Aorta (tissue), 5 donors: ENCODE data around the gene MPND. TPM values are rescaled to one million over a fixed set of nuclear protein-coding genes. Genes with fewer than 3 reads are reported as not detected.

ENCODE experiments used
- ATAC-seq: fragments of 200-7000 bp; cut with Tn5 transposase; one replicate; pipeline ENCODE4 v1.9.1; 2022; ENCODE audit warnings: moderate library complexity; ENCODE audit not compliant: low FRiP score
- DNase-seq, 2 donors: peaks; one replicate each; pipeline ENCODE4 v3.0.0-alpha.2; 2020
- H3K27ac ChIP-seq, 2 donors: one replicate each; pipeline ENCODE4 v1.5.1; 2013; ENCODE audit warnings: low read length in 2 of 2, mild to moderate bottlenecking in 2 of 2, moderate library complexity in 2 of 2, control low read depth in 1 of 2, inconsistent platforms in 1 of 2, low read depth in 1 of 2
- H3K27me3 ChIP-seq, 2 donors: one replicate each; pipeline ENCODE4 v1.6.1; 2013; ENCODE audit warnings: control low read depth in 1 of 2, low read length in 1 of 2, mild to moderate bottlenecking in 1 of 2, moderate library complexity in 1 of 2; ENCODE audit not compliant: insufficient read depth in 2 of 2, control insufficient read depth in 1 of 2
- H3K36me3 ChIP-seq, 2 donors: one replicate each; pipeline ENCODE4 v1.6.1; 2013; ENCODE audit warnings: control low read depth in 1 of 2, low read length in 1 of 2, mild to moderate bottlenecking in 1 of 2; ENCODE audit not compliant: insufficient read depth in 2 of 2, control insufficient read depth in 1 of 2
- H3K4me1 ChIP-seq, 2 donors: one replicate each; pipeline ENCODE4 v1.6.1; 2013; ENCODE audit warnings: low read length in 2 of 2, control low read depth in 1 of 2, mild to moderate bottlenecking in 1 of 2, moderate library complexity in 1 of 2; ENCODE audit not compliant: insufficient read depth in 2 of 2, control insufficient read depth in 1 of 2
- H3K4me3 ChIP-seq, 2 donors: one replicate each; pipeline ENCODE4 v1.5.1; 2013; ENCODE audit warnings: low read length in 2 of 2, control low read depth in 1 of 2, mild to moderate bottlenecking in 1 of 2
- H3K9me3 ChIP-seq: one replicate; pipeline ENCODE4 v1.6.1; 2013; ENCODE audit warnings: mild to moderate bottlenecking, low read length; ENCODE audit not compliant: control insufficient read depth
- WGBS, 2 donors: extraction: QIAGEN DNeasy Blood & Tissue Kit; methylation state at CpG; one replicate each; pipeline ENCODE4 v1.1.7; 2013; 5-methylcytosine and 5-hydroxymethylcytosine counted together
- intact Hi-C, 2 donors: fragments of 100-400 bp; cut with DNase I; formaldehyde crosslinking; loops; one replicate each; pipeline versions ENCODE4 v1.14.2 to v1.15.0; 2022
- polyA plus RNA-seq, 2 donors: library from polyadenylated mRNA; stranded (reverse); fragments of 200-250 nt; gene quantifications; one replicate each; pipeline ENCODE4 v1.2.3, GENCODE V29; 2013
- total RNA-seq, 2 donors: library from RNA; stranded (reverse); fragmentation: NEBNext Ultra II Directional; extraction: Animal tissue kit (Norgen Biotek cat#: 25700); gene quantifications; one replicate each; pipeline ENCODE4 v1.2.1, GENCODE V29; 2021
- donor health status: healthy with polysubstance abuse.
- donor health status: Bipolar disorder and iron deficiency.
- donor health status: DM: no; HTN: no; CAD: no.
- donor health status: DM: no; HTN: no; CAD: no.
- donor health status: DM: yes; HTN: yes; CAD: no.

Gene MPND
- total and polyA plus RNA-seq, 4 donors: 13.5 to 17.9 (median 15.2) TPM

DNA sequence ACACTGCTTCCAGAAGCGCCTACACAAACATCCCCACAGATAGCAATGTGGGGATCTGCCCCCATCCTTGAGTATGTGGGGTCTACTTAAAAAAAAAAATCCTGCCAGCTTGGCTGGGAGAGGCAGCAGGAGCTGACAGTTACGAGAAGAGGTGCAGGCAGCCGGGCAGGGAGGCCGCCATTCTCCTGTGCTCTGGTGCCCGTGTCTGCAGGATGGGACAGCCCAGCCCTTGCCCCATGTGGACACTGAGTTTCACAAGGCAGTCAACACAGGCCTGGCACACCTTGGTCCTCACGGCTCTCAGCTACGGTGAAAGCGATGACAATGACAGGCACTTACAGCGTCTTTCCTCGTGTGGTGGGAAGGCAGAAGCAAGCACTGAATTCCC, 24.0 kb downstream of the MPND start:
- 92% methylated on average over 10 of the region's 10 CpGs for WGBS, 2 donors
- ATAC-seq (no peak), DNase-seq (no peak)
- no peak overlapping the region for H3K27ac ChIP-seq
- H3K9me3 ChIP-seq: no peaks in the 10 kb centered on the region
- H3K36me3 ChIP-seq: peaks cover 0 to 2% of the 10 kb centered on the region in 2 donors
- H3K4me3 ChIP-seq: no peak overlapping the region
- H3K27me3 ChIP-seq: no peaks in the 10 kb centered on the region
- intact Hi-C loops: no loop called here
- H3K4me1 ChIP-seq: no peaks in the 10 kb centered on the region

GRCh38 chr19:4367781-4368127, 24.4 kb downstream of the MPND start:
- H3K4me1 ChIP-seq: no peaks in the 10 kb centered on the region
- no peak for ATAC-seq
- no peak overlapping the region for H3K27ac ChIP-seq
- H3K27me3 ChIP-seq: no peaks in the 10 kb centered on the region
- WGBS, 2 donors: 87 to 93% methylated on average over 13 of the region's 13 CpGs
- no peak for DNase-seq
- H3K9me3 ChIP-seq: no peaks in the 10 kb centered on the region
- no peak overlapping the region for H3K4me3 ChIP-seq
- intact Hi-C loops: no loop called here
- peaks cover 0 to 2% of the 10 kb centered on the region in 2 donors for H3K36me3 ChIP-seq

DNA sequence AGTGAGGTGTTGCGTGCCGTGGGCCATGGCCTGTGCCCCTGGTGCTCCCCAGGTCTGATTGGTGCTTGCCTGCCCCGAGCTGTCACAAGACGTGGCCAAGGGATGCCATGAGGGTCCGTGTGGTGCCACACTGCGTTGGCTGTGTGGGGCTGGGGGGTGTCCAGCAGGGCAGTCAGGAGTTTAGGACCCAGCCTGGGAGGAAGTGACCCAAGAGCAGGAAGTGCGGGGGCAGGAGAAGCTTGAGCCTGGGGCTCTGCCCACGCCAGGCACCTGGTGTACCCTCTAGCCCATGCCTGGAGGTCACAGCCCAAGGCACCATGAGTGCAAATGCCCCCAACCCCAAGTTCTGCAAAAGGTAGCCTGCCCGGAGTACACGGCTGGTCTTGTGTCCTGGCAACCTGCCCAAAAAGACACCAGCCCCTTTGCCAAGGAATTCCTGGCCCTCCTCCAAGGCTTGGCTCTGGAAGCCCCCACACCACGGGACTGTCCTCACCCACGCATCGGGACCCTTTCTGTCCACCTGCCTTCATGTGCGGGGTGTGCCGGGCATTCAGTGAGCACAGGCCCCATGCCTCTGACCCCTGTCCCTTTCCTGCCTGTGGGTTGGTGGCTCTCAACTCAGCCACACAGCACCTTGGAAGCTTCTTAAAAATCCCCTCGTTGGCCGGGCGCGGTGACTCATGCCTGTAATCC, 24.9 kb downstream of the MPND start:
- Histone ChIP-seq H3K36me3 (peaks cover 0 to 2% of the 10 kb centered on the region in 2 donors), H3K27me3 (no peaks in the 10 kb centered on the region), H3K4me1 (no peaks in the 10 kb centered on the region), H3K9me3 (no peaks in the 10 kb centered on the region), H3K27ac (no peak overlapping the region), H3K4me3 (no peak overlapping the region)
- intact Hi-C loops: no loop called here
- peak in 1 of 2 donors; percentile 54 for DNase-seq
- ATAC-seq: no peak
- 67% methylated on average over 19 of the region's 19 CpGs for WGBS, 2 donors

DNA sequence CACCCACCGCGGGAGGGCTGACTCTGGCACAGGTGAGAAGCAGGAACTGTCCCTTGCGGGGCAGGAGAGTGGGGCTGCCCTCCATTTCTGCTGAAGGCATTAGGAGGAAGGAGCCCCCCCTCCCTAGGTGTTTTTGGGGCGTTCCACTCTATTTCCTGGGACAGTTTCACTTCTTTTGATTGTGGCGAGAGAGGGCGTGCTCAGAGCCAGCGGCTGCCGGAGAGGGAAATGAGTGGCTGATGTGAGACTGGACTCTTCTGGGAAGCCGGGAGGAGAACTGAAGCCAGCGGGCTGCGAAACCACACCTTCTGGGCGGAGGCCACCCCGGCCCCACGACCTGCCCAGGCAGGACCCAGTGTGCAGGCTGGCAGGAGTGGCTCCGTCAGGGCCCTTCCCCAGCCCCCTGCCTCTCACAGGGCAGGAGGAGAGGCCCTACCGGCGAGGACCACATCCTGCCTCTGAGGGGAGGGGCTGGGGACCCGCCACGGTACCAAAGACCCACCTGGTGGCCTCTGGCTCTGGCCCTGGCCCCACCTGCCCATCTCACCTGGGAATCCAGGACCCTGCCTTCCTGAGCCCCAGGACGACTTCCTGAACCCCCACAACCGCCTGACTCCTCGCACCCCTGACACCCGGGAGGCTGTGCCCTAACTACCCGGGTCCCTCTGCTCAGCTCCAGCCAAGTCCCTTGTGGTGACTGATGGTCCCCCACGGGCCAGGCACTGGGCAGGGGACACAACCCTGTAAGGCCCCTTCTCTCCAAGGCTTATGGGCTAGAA, 25.9 kb downstream of the MPND start:
- no peaks in the 10 kb centered on the region for H3K4me1 ChIP-seq
- no peak overlapping the region for H3K27ac ChIP-seq
- no peaks in the 10 kb centered on the region for H3K27me3 ChIP-seq
- DNase-seq: peak in 1 of 2 donors; percentile 77
- ATAC-seq: peak; percentile 17
- intact Hi-C loops: no loop called here
- H3K36me3 ChIP-seq: no peaks in the 10 kb centered on the region
- H3K4me3 ChIP-seq: no peak overlapping the region
- no peaks in the 10 kb centered on the region for H3K9me3 ChIP-seq
- 85 to 86% methylated on average over 21 to 25 of the region's 25 CpGs for WGBS, 2 donors

- no peaks in the 10 kb centered on the region for H3K27me3 ChIP-seq
- peaks cover 0 to under 1% of the 10 kb centered on the region in 2 donors for H3K4me1 ChIP-seq
- ATAC-seq (no peak), DNase-seq (peak in 1 of 2 donors; percentile 71)
- intact Hi-C loops: no loop called here
- H3K9me3 ChIP-seq: no peaks in the 10 kb centered on the region
- no peak overlapping the region for H3K4me3 ChIP-seq
- H3K27ac ChIP-seq: no peak overlapping the region
- 86 to 87% methylated on average over 21 of the region's 21 CpGs for WGBS, 2 donors
- no peaks in the 10 kb centered on the region for H3K36me3 ChIP-seq
Measured at GRCh38 chr19:4369888-4370260, 26.5 kb downstream of the MPND start.

- H3K27me3 ChIP-seq: no peaks in the 10 kb centered on the region
Measured at GRCh38 chr19:4370418-4371041, 27.2 kb downstream of the MPND start.

GRCh38 chr19:4371247-4372164, 28.1 kb downstream of the MPND start:
- DNase-seq: no peak
- no peaks in the 10 kb centered on the region for H3K36me3 ChIP-seq
- 84 to 85% methylated on average over 31 of the region's 31 CpGs for WGBS, 2 donors
- H3K4me3 ChIP-seq: no peak overlapping the region
- no peaks in the 10 kb centered on the region for H3K9me3 ChIP-seq
- intact Hi-C loops: no loop called here
- ATAC-seq: no peak
- H3K27me3 ChIP-seq: no peaks in the 10 kb centered on the region
- no peak overlapping the region for H3K27ac ChIP-seq
- H3K4me1 ChIP-seq: peaks cover 0 to 6% of the 10 kb centered on the region in 2 donors

More at GRCh38 chr19:4370418-4371041, 27.2 kb downstream of the MPND start:
- ATAC-seq (no peak), DNase-seq (no peak)
- no peak overlapping the region for H3K4me3 ChIP-seq
- H3K27ac ChIP-seq: no peak overlapping the region
- peaks cover 0 to 3% of the 10 kb centered on the region in 2 donors for H3K4me1 ChIP-seq
- H3K36me3 ChIP-seq: no peaks in the 10 kb centered on the region
- intact Hi-C loops: no loop called here
- H3K9me3 ChIP-seq: no peaks in the 10 kb centered on the region
- WGBS, 2 donors: 92 to 93% methylated on average over 15 of the region's 15 CpGs
